GM21717 (cell line): Measurements from ENCODE around the gene ACBD7.

Source experiments
- ATAC-seq: cut with Tn5 transposase; IDR thresholded peaks from one replicate; pipeline ENCODE4 v1.9.1; 2021; ENCODE audit warnings: mild to moderate bottlenecking, moderate library complexity; ENCODE audit not compliant: unreplicated experiment

ACBD7 gene

DNA sequence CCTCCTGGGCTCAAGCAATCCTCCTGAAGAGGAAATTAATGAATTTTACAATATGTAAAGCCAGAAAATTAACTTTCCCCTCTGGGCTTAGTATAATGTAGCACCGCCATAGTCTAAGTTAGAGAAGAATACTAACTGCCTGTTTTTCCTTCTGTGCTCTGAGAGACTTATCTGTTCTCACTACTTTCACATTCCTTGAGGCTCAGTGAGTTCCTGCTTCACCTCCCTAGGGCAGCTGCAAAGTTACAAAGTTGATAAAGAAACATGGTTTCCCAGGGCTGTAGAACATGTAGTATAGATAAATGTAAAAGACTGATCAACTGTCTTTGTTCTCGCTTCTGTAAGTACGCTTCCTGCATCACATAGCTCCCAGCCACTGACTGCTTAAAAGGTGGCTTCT is 60.8 kb downstream of the ACBD7 start:
- ATAC-seq: no peak
